ENCODE data around the gene NCOA6.

GRCh38 chr20:34776177-34776576 is 49.3 kb downstream of the NCOA6 start:
- TF ChIP-seq, protein P1, sequence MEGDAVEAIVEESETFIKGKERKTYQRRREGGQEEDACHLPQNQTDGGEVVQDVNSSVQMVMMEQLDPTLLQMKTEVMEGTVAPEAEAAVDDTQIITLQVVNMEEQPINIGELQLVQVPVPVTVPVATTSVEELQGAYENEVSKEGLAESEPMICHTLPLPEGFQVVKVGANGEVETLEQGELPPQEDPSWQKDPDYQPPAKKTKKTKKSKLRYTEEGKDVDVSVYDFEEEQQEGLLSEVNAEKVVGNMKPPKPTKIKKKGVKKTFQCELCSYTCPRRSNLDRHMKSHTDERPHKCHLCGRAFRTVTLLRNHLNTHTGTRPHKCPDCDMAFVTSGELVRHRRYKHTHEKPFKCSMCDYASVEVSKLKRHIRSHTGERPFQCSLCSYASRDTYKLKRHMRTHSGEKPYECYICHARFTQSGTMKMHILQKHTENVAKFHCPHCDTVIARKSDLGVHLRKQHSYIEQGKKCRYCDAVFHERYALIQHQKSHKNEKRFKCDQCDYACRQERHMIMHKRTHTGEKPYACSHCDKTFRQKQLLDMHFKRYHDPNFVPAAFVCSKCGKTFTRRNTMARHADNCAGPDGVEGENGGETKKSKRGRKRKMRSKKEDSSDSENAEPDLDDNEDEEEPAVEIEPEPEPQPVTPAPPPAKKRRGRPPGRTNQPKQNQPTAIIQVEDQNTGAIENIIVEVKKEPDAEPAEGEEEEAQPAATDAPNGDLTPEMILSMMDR (IDR thresholded peaks at IDR 0.05) = no peak
- TF ChIP-seq POLR2A (IDR thresholded peaks at IDR 0.05) = no peak
